ENCODE data around the gene NKX2-1.

DNA sequence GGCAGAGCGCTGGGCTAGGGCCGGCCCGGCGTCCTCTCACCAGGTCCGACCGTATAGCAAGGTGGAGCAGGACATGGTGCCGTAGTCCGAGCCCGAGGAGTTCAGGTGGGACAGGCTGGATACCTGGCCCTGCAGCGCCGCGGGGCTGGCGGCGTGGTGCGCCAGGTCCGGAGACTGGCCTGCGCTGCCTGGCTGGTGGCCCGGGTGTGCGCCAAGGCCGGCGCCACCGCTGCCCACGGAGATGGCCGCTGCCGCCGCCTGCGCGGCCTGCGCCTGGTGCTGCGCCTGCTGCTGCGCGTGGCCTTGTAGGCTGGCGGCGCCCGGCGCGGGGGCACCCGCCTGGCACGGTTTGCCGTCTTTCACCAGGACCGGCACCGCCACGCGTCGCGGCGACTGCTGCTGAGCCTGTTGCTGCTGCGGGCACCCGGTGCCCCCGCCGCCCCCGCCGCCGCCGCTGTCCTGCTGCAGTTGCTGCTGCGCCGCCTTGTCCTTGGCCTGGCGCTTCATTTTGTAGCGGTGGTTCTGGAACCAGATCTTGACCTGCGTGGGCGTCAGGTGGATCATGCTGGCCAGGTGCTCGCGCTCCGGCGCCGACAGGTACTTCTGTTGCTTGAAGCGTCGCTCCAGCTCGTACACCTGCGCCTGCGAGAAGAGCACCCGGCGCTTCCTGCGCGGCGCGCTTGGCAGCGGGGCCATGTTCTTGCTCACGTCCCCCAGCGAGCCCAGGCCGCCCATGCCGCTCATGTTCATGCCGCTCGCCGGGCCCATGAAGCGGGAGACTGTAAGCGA lies 2.6 kb downstream of the NKX2-1 start:
- TF ChIP-seq, protein P1, sequence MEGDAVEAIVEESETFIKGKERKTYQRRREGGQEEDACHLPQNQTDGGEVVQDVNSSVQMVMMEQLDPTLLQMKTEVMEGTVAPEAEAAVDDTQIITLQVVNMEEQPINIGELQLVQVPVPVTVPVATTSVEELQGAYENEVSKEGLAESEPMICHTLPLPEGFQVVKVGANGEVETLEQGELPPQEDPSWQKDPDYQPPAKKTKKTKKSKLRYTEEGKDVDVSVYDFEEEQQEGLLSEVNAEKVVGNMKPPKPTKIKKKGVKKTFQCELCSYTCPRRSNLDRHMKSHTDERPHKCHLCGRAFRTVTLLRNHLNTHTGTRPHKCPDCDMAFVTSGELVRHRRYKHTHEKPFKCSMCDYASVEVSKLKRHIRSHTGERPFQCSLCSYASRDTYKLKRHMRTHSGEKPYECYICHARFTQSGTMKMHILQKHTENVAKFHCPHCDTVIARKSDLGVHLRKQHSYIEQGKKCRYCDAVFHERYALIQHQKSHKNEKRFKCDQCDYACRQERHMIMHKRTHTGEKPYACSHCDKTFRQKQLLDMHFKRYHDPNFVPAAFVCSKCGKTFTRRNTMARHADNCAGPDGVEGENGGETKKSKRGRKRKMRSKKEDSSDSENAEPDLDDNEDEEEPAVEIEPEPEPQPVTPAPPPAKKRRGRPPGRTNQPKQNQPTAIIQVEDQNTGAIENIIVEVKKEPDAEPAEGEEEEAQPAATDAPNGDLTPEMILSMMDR (IDR thresholded peaks at IDR 0.05): no peak
- TF ChIP-seq POLR2A (IDR thresholded peaks at IDR 0.05): no peak

Data from testis (tissue), 2 donors.